HepG2 (cell line): Measurements from ENCODE around the gene DRC3. TPM values are rescaled to one million over a fixed set of nuclear protein-coding genes. Genes with fewer than 3 reads are reported as not detected.

ENCODE experiments used
- ATF1 ChIP-seq: IDR thresholded peaks from 2 replicates; pipeline ENCODE4 v1.6.1; 2016; ENCODE audit warnings: mild to moderate bottlenecking, control low read depth
- HOXA9 ChIP-seq: sonication (generic); formaldehyde crosslinking; IDR thresholded peaks from 2 replicates; pipeline ENCODE4 v1.8.1; 2022; ENCODE audit warnings: missing genetic modification reagents, mild to moderate bottlenecking, moderate library complexity, borderline replicate concordance
- NCOA5 ChIP-seq: sonication (generic); formaldehyde crosslinking; IDR thresholded peaks from 2 replicates; pipeline ENCODE4 v1.4.0; 2020; ENCODE audit warnings: missing genetic modification reagents
- NFE2 ChIP-seq: sonication (generic); formaldehyde crosslinking; IDR thresholded peaks from 2 replicates; pipeline ENCODE4 v1.4.0; 2020; ENCODE audit warnings: missing genetic modification reagents
- NPAS2 ChIP-seq: sonication (generic); formaldehyde crosslinking; IDR thresholded peaks from 2 replicates; pipeline ENCODE4 v1.8.0; 2022; ENCODE audit warnings: mild to moderate bottlenecking, missing genetic modification reagents, borderline replicate concordance
- POGZ ChIP-seq: sonication (generic); formaldehyde crosslinking; IDR thresholded peaks from 2 replicates; pipeline ENCODE4 v1.4.0; 2020; ENCODE audit warnings: mild to moderate bottlenecking, missing genetic modification reagents
- RARG ChIP-seq: sonication (generic); formaldehyde crosslinking; IDR thresholded peaks from 2 replicates; pipeline ENCODE4 v1.4.0; 2020; ENCODE audit warnings: low read depth, mild to moderate bottlenecking, missing genetic modification reagents
- RORA ChIP-seq: sonication (generic); formaldehyde crosslinking; IDR thresholded peaks from 2 replicates; pipeline ENCODE4 v1.5.0; 2020; ENCODE audit warnings: mild to moderate bottlenecking, missing genetic modification reagents, moderate library complexity
- SAFB2 ChIP-seq: sonication (generic); formaldehyde crosslinking; IDR thresholded peaks from 2 replicates; pipeline ENCODE4 v1.5.1; 2020; ENCODE audit warnings: missing genetic modification reagents, low read depth, mild to moderate bottlenecking, borderline replicate concordance
- ZBTB3 ChIP-seq: sonication (generic); formaldehyde crosslinking; IDR thresholded peaks from 2 replicates; pipeline ENCODE4 v1.4.0; 2020; ENCODE audit warnings: low read depth, mild to moderate bottlenecking, moderate library complexity, missing genetic modification reagents, borderline replicate concordance
- ZFP1 ChIP-seq: IDR thresholded peaks from 2 replicates; pipeline ENCODE4 v1.6.1; 2016
- ZFP36L1 ChIP-seq: sonication (generic); formaldehyde crosslinking; IDR thresholded peaks from 2 replicates; pipeline ENCODE4 v1.8.0; 2022; ENCODE audit warnings: mild to moderate bottlenecking, missing genetic modification reagents, moderate library complexity
- ZFP41 ChIP-seq: sonication (generic); formaldehyde crosslinking; IDR thresholded peaks from 2 replicates; pipeline ENCODE4 v1.4.0; 2020; ENCODE audit warnings: mild to moderate bottlenecking, missing genetic modification reagents, borderline replicate concordance
- ZNF234 ChIP-seq: sonication (generic); formaldehyde crosslinking; conservative IDR thresholded peaks from 2 replicates; pipeline ENCODE4 v1.5.1; 2020; ENCODE audit warnings: mild to moderate bottlenecking, missing genetic modification reagents
- ZNF263 ChIP-seq: sonication (generic); formaldehyde crosslinking; IDR thresholded peaks from 2 replicates; pipeline ENCODE4 v1.4.0; 2020; ENCODE audit warnings: missing genetic modification reagents
- ZNF44 ChIP-seq: sonication (generic); formaldehyde crosslinking; IDR thresholded peaks from 2 replicates; pipeline ENCODE4 v1.5.1; 2020; ENCODE audit warnings: mild to moderate bottlenecking, missing genetic modification reagents
- ZNF776 ChIP-seq: sonication (generic); formaldehyde crosslinking; IDR thresholded peaks from 2 replicates; pipeline ENCODE4 v1.4.0; 2020; ENCODE audit warnings: mild to moderate bottlenecking, missing genetic modification reagents
- ZNF879 ChIP-seq: sonication (generic); formaldehyde crosslinking; IDR thresholded peaks from 2 replicates; pipeline ENCODE4 v1.8.1; 2023; ENCODE audit warnings: missing genetic modification reagents
- polyA plus RNA-seq, 8 experiments: library from polyadenylated mRNA; depleted of rRNA in 3 of 8; stranded (reverse) in 7 of 8; unstranded in 1 of 8; fragments of >200 nt; fragmentation: Illumina TruSeq in 4 of 8; extraction: Trizol in 4 of 8; gene quantifications; 2 replicates each; pipeline versions ENCODE4 v1.2.1 to v1.2.3, GENCODE V29; 2011 to 2016; ENCODE audit warnings: low read depth in 4 of 8, missing spikeins in 1 of 8, mixed read lengths in 1 of 8; ENCODE audit not compliant: insufficient read depth in 1 of 8
- total RNA-seq, 5 experiments: library from RNA; depleted of rRNA; stranded (reverse); fragments of >200 nt; fragmentation: Illumina TruSeq; extraction: Trizol; gene quantifications; 2 replicates each; pipeline ENCODE4 v1.2.3, GENCODE V29; 2016; ENCODE audit warnings: low read depth in 1 of 5
- TF ChIP-seq, protein P1 (sequence below): sonication (generic); formaldehyde crosslinking; IDR thresholded peaks from 2 replicates; pipeline ENCODE4 v1.5.0; 2020; ENCODE audit warnings: mild to moderate bottlenecking, missing genetic modification reagents, borderline replicate concordance
- TF ChIP-seq, protein P2 (sequence below): sonication (generic); formaldehyde crosslinking; IDR thresholded peaks from 2 replicates; pipeline ENCODE4 v1.8.1; 2023; ENCODE audit warnings: mild to moderate bottlenecking, inconsistent platforms, moderate library complexity, missing genetic modification reagents, borderline replicate concordance
- TF ChIP-seq, protein P3 (sequence below): sonication (generic); formaldehyde crosslinking; IDR thresholded peaks from 2 replicates; pipeline ENCODE4 v1.9.0; 2021; ENCODE audit warnings: missing genetic modification reagents, mild to moderate bottlenecking, borderline replicate concordance

The DRC3 gene
- total and polyA plus RNA-seq, 2 of the 13 experiments (the other 11 are each of a cell fraction or from before 2014, with no cell fraction given) = 0.53 to 0.87 TPM

DNA sequence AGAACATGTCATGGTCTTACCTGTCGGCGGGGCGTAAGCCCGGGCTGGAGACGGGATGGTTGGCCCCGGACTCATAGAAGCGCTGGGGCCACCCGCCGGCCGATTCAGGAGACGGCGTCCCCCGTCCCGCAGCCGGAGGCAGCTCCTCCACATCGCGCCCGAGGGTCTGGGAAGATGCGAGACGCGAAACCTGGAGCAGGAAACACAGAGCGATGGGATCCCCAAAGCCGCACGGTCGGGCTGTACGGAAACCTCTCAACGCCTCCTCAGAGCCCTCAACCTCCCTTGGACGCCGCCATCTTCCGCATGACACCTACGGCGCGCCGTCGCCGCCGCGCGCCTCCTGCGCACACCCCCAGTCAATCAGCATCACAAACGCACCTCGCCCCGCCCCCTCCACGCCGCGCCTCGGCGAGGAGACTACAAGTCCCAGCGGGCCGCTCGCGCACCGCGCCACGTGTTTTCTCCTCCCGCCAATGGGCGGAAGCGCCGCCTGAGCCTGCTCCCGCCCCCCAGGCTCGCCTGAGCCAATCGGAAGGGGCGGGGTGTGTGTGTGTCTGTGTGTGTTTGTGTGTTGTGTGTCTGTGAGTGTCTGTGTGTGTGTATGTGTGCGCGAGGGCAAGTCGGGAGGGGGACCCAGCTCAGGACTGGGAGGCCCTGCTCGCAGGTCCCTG lies 66.3 kb downstream of the DRC3 start, which contains the start of the genes ATPAF2 and GID4 (continued):
- TF ChIP-seq, protein P1, sequence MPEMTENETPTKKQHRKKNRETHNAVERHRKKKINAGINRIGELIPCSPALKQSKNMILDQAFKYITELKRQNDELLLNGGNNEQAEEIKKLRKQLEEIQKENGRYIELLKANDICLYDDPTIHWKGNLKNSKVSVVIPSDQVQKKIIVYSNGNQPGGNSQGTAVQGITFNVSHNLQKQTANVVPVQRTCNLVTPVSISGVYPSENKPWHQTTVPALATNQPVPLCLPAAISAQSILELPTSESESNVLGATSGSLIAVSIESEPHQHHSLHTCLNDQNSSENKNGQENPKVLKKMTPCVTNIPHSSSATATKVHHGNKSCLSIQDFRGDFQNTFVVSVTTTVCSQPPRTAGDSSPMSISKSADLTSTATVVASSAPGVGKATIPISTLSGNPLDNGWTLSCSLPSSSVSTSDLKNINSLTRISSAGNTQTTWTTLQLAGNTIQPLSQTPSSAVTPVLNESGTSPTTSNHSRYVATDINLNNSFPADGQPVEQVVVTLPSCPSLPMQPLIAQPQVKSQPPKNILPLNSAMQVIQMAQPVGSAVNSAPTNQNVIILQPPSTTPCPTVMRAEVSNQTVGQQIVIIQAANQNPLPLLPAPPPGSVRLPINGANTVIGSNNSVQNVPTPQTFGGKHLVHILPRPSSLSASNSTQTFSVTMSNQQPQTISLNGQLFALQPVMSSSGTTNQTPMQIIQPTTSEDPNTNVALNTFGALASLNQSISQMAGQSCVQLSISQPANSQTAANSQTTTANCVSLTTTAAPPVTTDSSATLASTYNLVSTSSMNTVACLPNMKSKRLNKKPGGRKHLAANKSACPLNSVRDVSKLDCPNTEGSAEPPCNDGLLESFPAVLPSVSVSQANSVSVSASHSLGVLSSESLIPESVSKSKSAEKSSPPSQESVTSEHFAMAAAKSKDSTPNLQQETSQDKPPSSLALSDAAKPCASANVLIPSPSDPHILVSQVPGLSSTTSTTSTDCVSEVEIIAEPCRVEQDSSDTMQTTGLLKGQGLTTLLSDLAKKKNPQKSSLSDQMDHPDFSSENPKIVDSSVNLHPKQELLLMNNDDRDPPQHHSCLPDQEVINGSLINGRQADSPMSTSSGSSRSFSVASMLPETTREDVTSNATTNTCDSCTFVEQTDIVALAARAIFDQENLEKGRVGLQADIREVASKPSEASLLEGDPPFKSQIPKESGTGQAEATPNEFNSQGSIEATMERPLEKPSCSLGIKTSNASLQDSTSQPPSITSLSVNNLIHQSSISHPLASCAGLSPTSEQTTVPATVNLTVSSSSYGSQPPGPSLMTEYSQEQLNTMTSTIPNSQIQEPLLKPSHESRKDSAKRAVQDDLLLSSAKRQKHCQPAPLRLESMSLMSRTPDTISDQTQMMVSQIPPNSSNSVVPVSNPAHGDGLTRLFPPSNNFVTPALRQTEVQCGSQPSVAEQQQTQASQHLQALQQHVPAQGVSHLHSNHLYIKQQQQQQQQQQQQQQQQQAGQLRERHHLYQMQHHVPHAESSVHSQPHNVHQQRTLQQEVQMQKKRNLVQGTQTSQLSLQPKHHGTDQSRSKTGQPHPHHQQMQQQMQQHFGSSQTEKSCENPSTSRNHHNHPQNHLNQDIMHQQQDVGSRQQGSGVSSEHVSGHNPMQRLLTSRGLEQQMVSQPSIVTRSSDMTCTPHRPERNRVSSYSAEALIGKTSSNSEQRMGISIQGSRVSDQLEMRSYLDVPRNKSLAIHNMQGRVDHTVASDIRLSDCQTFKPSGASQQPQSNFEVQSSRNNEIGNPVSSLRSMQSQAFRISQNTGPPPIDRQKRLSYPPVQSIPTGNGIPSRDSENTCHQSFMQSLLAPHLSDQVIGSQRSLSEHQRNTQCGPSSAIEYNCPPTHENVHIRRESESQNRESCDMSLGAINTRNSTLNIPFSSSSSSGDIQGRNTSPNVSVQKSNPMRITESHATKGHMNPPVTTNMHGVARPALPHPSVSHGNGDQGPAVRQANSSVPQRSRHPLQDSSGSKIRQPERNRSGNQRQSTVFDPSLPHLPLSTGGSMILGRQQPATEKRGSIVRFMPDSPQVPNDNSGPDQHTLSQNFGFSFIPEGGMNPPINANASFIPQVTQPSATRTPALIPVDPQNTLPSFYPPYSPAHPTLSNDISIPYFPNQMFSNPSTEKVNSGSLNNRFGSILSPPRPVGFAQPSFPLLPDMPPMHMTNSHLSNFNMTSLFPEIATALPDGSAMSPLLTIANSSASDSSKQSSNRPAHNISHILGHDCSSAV (CRISPR knock-in tag) = no peak
- TF ChIP-seq HOXA9 (CRISPR knock-in tag) = no peak
- no peak for TF ChIP-seq ZNF44 (CRISPR knock-in tag)
- TF ChIP-seq, protein P2, sequence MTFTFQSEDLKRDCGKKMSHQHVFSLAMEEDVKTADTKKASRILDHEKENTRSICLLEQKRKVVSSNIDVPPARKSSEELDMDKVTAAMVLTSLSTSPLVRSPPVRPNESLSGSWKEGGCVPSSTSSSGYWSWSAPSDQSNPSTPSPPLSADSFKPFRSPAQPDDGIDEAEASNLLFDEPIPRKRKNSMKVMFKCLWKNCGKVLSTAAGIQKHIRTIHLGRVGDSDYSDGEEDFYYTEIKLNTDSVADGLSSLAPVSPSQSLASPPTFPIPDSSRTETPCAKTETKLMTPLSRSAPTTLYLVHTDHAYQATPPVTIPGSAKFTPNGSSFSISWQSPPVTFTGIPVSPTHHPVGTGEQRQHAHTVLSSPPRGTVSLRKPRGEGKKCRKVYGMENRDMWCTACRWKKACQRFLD (CRISPR knock-in tag) = no peak
- TF ChIP-seq ZNF234 (CRISPR knock-in tag) = no peak
- TF ChIP-seq, protein P3, sequence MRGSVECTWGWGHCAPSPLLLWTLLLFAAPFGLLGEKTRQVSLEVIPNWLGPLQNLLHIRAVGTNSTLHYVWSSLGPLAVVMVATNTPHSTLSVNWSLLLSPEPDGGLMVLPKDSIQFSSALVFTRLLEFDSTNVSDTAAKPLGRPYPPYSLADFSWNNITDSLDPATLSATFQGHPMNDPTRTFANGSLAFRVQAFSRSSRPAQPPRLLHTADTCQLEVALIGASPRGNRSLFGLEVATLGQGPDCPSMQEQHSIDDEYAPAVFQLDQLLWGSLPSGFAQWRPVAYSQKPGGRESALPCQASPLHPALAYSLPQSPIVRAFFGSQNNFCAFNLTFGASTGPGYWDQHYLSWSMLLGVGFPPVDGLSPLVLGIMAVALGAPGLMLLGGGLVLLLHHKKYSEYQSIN = no peak
- TF ChIP-seq NFE2 (CRISPR knock-in tag) = no peak
- TF ChIP-seq ATF1 (CRISPR knock-in tag) = peak; percentile 92
- TF ChIP-seq ZNF879 (CRISPR knock-in tag) = no peak
- no peak for TF ChIP-seq ZFP36L1
- TF ChIP-seq NCOA5 (CRISPR knock-in tag) = no peak
- no peak for TF ChIP-seq RARG (CRISPR knock-in tag)
- TF ChIP-seq NPAS2 = no peak
- peak; percentile 42 for TF ChIP-seq POGZ (CRISPR knock-in tag)
- no peak for TF ChIP-seq ZFP41 (CRISPR knock-in tag)
- 0 out of 2 replicates have a peak, but pooled peaks have one; percentile 10 for TF ChIP-seq ZFP1
- no peak for TF ChIP-seq SAFB2 (CRISPR knock-in tag)
- TF ChIP-seq RORA (CRISPR knock-in tag) = no peak
- TF ChIP-seq ZNF263 (CRISPR knock-in tag) = peak; percentile 14; the same call in 1 of the 2 replicates
- 0 out of 2 replicates have a peak, but pooled peaks have one; percentile 32 for TF ChIP-seq ZBTB3 (CRISPR knock-in tag)
- TF ChIP-seq ZNF776 (CRISPR knock-in tag) = peak; percentile 52; the same call in 1 of the 2 replicates
